ENCODE data around the gene FGF7.

FGF7 gene

GRCh38 chr15:49415149-49415548 is 7.9 kb upstream of the FGF7 start:
- Histone ChIP-seq H4K20me1 (no peaks in the 10 kb centered on the region), H3K27ac (no peak overlapping the region), H3K36me3 (no peaks in the 10 kb centered on the region), H3K4me1 (no peaks in the 10 kb centered on the region), H3K27me3 (no peaks in the 10 kb centered on the region), H3K4me2 (no peak overlapping the region), H3K9me3 (no peaks in the 10 kb centered on the region), H3K4me3 (no peak overlapping the region), H3K9ac (no peak overlapping the region)
- no peak for TF ChIP-seq Cebpa-rat (IDR thresholded peaks at IDR 0.05)

GRCh38 chr15:49415638-49416037 is 7.4 kb upstream of the FGF7 start:
- no peaks in the 10 kb centered on the region for H3K27me3 ChIP-seq
- H3K4me2 ChIP-seq: no peak overlapping the region
- no peak for TF ChIP-seq Cebpa-rat (IDR thresholded peaks at IDR 0.05)
- H3K36me3 ChIP-seq: no peaks in the 10 kb centered on the region
- no peaks in the 10 kb centered on the region for H3K4me1 ChIP-seq
- H3K9ac ChIP-seq: no peak overlapping the region
- no peak overlapping the region for H3K4me3 ChIP-seq
- no peak overlapping the region for H3K27ac ChIP-seq
- no peaks in the 10 kb centered on the region for H4K20me1 ChIP-seq
- no peaks in the 10 kb centered on the region for H3K9me3 ChIP-seq

- Histone ChIP-seq H3K4me1 (no peaks in the 10 kb centered on the region), H3K9me3 (no peaks in the 10 kb centered on the region), H3K27ac (no peak overlapping the region), H3K27me3 (no peaks in the 10 kb centered on the region), H3K36me3 (no peaks in the 10 kb centered on the region), H4K20me1 (no peaks in the 10 kb centered on the region), H3K4me3 (no peak overlapping the region), H3K9ac (no peak overlapping the region), H3K4me2 (no peak overlapping the region)
- TF ChIP-seq Cebpa-rat (IDR thresholded peaks at IDR 0.05): no peak
Observed at GRCh38 chr15:49418811-49419210, 4.2 kb upstream of the FGF7 start.

GRCh38 chr15:49421991-49422390 is 1.1 kb upstream of the FGF7 start:
- no peak for TF ChIP-seq Cebpa-rat (IDR thresholded peaks at IDR 0.05)
- Histone ChIP-seq H3K4me2 (no peak overlapping the region), H3K36me3 (no peaks in the 10 kb centered on the region), H4K20me1 (no peaks in the 10 kb centered on the region), H3K4me3 (no peak overlapping the region), H3K4me1 (no peaks in the 10 kb centered on the region), H3K9me3 (no peaks in the 10 kb centered on the region), H3K27me3 (no peaks in the 10 kb centered on the region), H3K9ac (no peak overlapping the region), H3K27ac (no peak overlapping the region)

- no peaks in the 10 kb centered on the region for H3K9me3 ChIP-seq
- no peaks in the 10 kb centered on the region for H3K36me3 ChIP-seq
- no peak overlapping the region for H3K4me3 ChIP-seq
- no peaks in the 10 kb centered on the region for H4K20me1 ChIP-seq
- H3K4me2 ChIP-seq: no peak overlapping the region
- no peak overlapping the region for H3K9ac ChIP-seq
- no peaks in the 10 kb centered on the region for H3K27me3 ChIP-seq
- H3K27ac ChIP-seq: no peak overlapping the region
- no peak for TF ChIP-seq Cebpa-rat (IDR thresholded peaks at IDR 0.05)
- H3K4me1 ChIP-seq: no peaks in the 10 kb centered on the region
Observed at GRCh38 chr15:49423901-49424550, 984 bp downstream of the FGF7 start.

- H3K9me3 ChIP-seq: no peaks in the 10 kb centered on the region
- no peak overlapping the region for H3K9ac ChIP-seq
- no peaks in the 10 kb centered on the region for H4K20me1 ChIP-seq
- no peak for TF ChIP-seq Cebpa-rat (IDR thresholded peaks at IDR 0.05)
- H3K27me3 ChIP-seq: no peaks in the 10 kb centered on the region
- H3K4me3 ChIP-seq: no peak overlapping the region
- H3K4me1 ChIP-seq: no peaks in the 10 kb centered on the region
- H3K27ac ChIP-seq: no peak overlapping the region
- no peaks in the 10 kb centered on the region for H3K36me3 ChIP-seq
- no peak overlapping the region for H3K4me2 ChIP-seq
Observed at GRCh38 chr15:49424954-49425353, 1.9 kb downstream of the FGF7 start.

GRCh38 chr15:49427372-49427771 is 4.3 kb downstream of the FGF7 start:
- no peaks in the 10 kb centered on the region for H4K20me1 ChIP-seq
- no peaks in the 10 kb centered on the region for H3K36me3 ChIP-seq
- H3K27me3 ChIP-seq: no peaks in the 10 kb centered on the region
- TF ChIP-seq Cebpa-rat (IDR thresholded peaks at IDR 0.05): no peak
- no peak overlapping the region for H3K4me2 ChIP-seq
- H3K4me3 ChIP-seq: no peak overlapping the region
- no peaks in the 10 kb centered on the region for H3K9me3 ChIP-seq
- H3K9ac ChIP-seq: no peak overlapping the region
- H3K27ac ChIP-seq: no peak overlapping the region
- H3K4me1 ChIP-seq: no peaks in the 10 kb centered on the region

GRCh38 chr15:49428409-49429095 is 5.5 kb downstream of the FGF7 start:
- H3K27ac ChIP-seq: no peak overlapping the region
- no peaks in the 10 kb centered on the region for H3K36me3 ChIP-seq
- no peak overlapping the region for H3K4me2 ChIP-seq
- no peaks in the 10 kb centered on the region for H3K27me3 ChIP-seq
- H3K9me3 ChIP-seq: no peaks in the 10 kb centered on the region
- no peak for TF ChIP-seq Cebpa-rat (IDR thresholded peaks at IDR 0.05)
- no peak overlapping the region for H3K4me3 ChIP-seq
- no peaks in the 10 kb centered on the region for H4K20me1 ChIP-seq
- H3K9ac ChIP-seq: no peak overlapping the region
- no peaks in the 10 kb centered on the region for H3K4me1 ChIP-seq

GRCh38 chr15:49430046-49430445 is 7.0 kb downstream of the FGF7 start:
- no peaks in the 10 kb centered on the region for H3K9me3 ChIP-seq
- no peak overlapping the region for H3K9ac ChIP-seq
- no peak overlapping the region for H3K4me2 ChIP-seq
- H3K27ac ChIP-seq: no peak overlapping the region
- H3K27me3 ChIP-seq: no peaks in the 10 kb centered on the region
- no peaks in the 10 kb centered on the region for H3K4me1 ChIP-seq
- no peaks in the 10 kb centered on the region for H4K20me1 ChIP-seq
- no peak for TF ChIP-seq Cebpa-rat (IDR thresholded peaks at IDR 0.05)
- no peak overlapping the region for H3K4me3 ChIP-seq
- H3K36me3 ChIP-seq: no peaks in the 10 kb centered on the region

GRCh38 chr15:49435174-49435573 is 12.1 kb downstream of the FGF7 start:
- Histone ChIP-seq H3K27me3 (no peaks in the 10 kb centered on the region), H4K20me1 (no peaks in the 10 kb centered on the region), H3K4me3 (no peak overlapping the region), H3K4me1 (no peaks in the 10 kb centered on the region), H3K4me2 (no peak overlapping the region), H3K27ac (no peak overlapping the region), H3K9ac (no peak overlapping the region), H3K9me3 (no peaks in the 10 kb centered on the region), H3K36me3 (no peaks in the 10 kb centered on the region)
- no peak for TF ChIP-seq Cebpa-rat (IDR thresholded peaks at IDR 0.05)
